ENCODE measurements around the gene SIRT5.

Gene SIRT5

GRCh38 chr6:13614926-13615791 is 40.8 kb downstream of the SIRT5 start, which contains the start of gene NOL7:
NOL7 (plus strand) TSS chr6:13615335; CDS start chr6:13615359, 24 bp downstream.
- Histone ChIP-seq H3K14ac (ENCODE audit: low read length) (no peak within 1 kb of the TSS), H3K9me3 (replicated peaks in 1 of 2; ENCODE audit: control insufficient read depth in 2 of 2, insufficient read depth in 1 of 2, low read depth in 1 of 2, low read length in 2 of 2) (no peaks in the 10 kb centered on the region), H4K91ac (ENCODE audit: low read depth, low read length, poor library complexity) (peak within 1 kb of the TSS; percentile 32), H3K4me2 (ENCODE audit: insufficient read depth, low read length, poor library complexity, severe bottlenecking) (peak within 1 kb of the TSS; percentile 94), H2BK12ac (ENCODE audit: low read length) (no peak within 1 kb of the TSS), H3K4me1 (ENCODE audit: control insufficient read depth in 2 of 2, insufficient read depth in 1 of 2, low read depth in 1 of 2, low read length in 2 of 2) (peaks cover 8 to 12% of the 10 kb centered on the region in 2 donors), H3K4me3 (ENCODE audit: low read length in 2 of 2) (peak within 1 kb of the TSS; percentile 94 to 96), H2BK120ac (ENCODE audit: low read depth, low read length) (peak within 1 kb of the TSS; percentile 82), H4K8ac (ENCODE audit: low read depth, low read length) (peak within 1 kb of the TSS; percentile 70), H3K23ac (ENCODE audit: low read depth, low read length, poor library complexity) (peak within 1 kb of the TSS; percentile 92), H2AFZ (ENCODE audit: low read length) (peak within 1 kb of the TSS; percentile 97), H2AK5ac (ENCODE audit: low read depth, low read length) (peak within 1 kb of the TSS; percentile 72), H3K4ac (ENCODE audit: low read length) (peak within 1 kb of the TSS; percentile 41), H3K27ac (replicated peaks; ENCODE audit: low read length) (peak within 1 kb of the TSS; percentile 67), H3K27me3 (ENCODE audit: control insufficient read depth in 3 of 3, insufficient read depth in 3 of 3, low read depth in 1 of 3, low read length in 3 of 3) (no peaks in the 10 kb centered on the region), H3K18ac (ENCODE audit: low read length) (peak within 1 kb of the TSS; percentile 95), H3K79me1 (ENCODE audit: low read depth, low read length) (peaks cover 3% of the 10 kb centered on the region), H3K36me3 (replicated peaks in 1 of 2; ENCODE audit: control insufficient read depth in 2 of 2, insufficient read depth in 2 of 2, low read length in 2 of 2) (peaks cover 20 to 51% of the 10 kb centered on the region in 2 donors), H2BK15ac (ENCODE audit: low read length) (peak within 1 kb of the TSS; percentile 62), H3K9ac (ENCODE audit: low read depth, low read length, poor library complexity) (peak within 1 kb of the TSS; percentile 98), H2BK5ac (ENCODE audit: low read length) (peak within 1 kb of the TSS; percentile 93)
- DNase-seq (ENCODE audit: low spot score) = peak; percentile 96
- no CpG with 5 or more reads among the region's 85 CpGs for WGBS, 2 donors (ENCODE audit: extremely low coverage in 2 of 2, insufficient read length in 2 of 2, insufficient replicate concordance in 1 of 2)

- Histone ChIP-seq H3K79me1 (ENCODE audit: low read depth, low read length) (peaks cover 3% of the 10 kb centered on the region), H3K27me3 (ENCODE audit: control insufficient read depth in 3 of 3, insufficient read depth in 3 of 3, low read depth in 1 of 3, low read length in 3 of 3) (no peaks in the 10 kb centered on the region), H3K9me3 (replicated peaks in 1 of 2; ENCODE audit: control insufficient read depth in 2 of 2, insufficient read depth in 1 of 2, low read depth in 1 of 2, low read length in 2 of 2) (no peaks in the 10 kb centered on the region), H3K4me3 (ENCODE audit: low read length in 2 of 2) (peak overlapping the region; percentile 94 to 96), H4K91ac (ENCODE audit: low read depth, low read length, poor library complexity) (no peak overlapping the region), H2BK12ac (ENCODE audit: low read length) (no peak overlapping the region), H3K14ac (ENCODE audit: low read length) (no peak overlapping the region), H3K27ac (replicated peaks; ENCODE audit: low read length) (no peak overlapping the region), H4K8ac (ENCODE audit: low read depth, low read length) (peak overlapping the region; percentile 70), H2BK15ac (ENCODE audit: low read length) (no peak overlapping the region), H2AK5ac (ENCODE audit: low read depth, low read length) (no peak overlapping the region), H2BK120ac (ENCODE audit: low read depth, low read length) (no peak overlapping the region), H3K4me1 (ENCODE audit: control insufficient read depth in 2 of 2, insufficient read depth in 1 of 2, low read depth in 1 of 2, low read length in 2 of 2) (peaks cover 8 to 12% of the 10 kb centered on the region in 2 donors), H3K4me2 (ENCODE audit: insufficient read depth, low read length, poor library complexity, severe bottlenecking) (peak overlapping the region; percentile 54), H3K4ac (ENCODE audit: low read length) (no peak overlapping the region), H2AFZ (ENCODE audit: low read length) (peak overlapping the region; percentile 97), H3K36me3 (replicated peaks in 1 of 2; ENCODE audit: control insufficient read depth in 2 of 2, insufficient read depth in 2 of 2, low read length in 2 of 2) (peaks cover 20 to 52% of the 10 kb centered on the region in 2 donors), H2BK5ac (ENCODE audit: low read length) (peak overlapping the region; percentile 93), H3K23ac (ENCODE audit: low read depth, low read length, poor library complexity) (no peak overlapping the region), H3K18ac (ENCODE audit: low read length) (peak overlapping the region; percentile 93), H3K9ac (ENCODE audit: low read depth, low read length, poor library complexity) (no peak overlapping the region)
- no CpG with 5 or more reads among the region's 14 CpGs for WGBS, 2 donors (ENCODE audit: extremely low coverage in 2 of 2, insufficient read length in 2 of 2, insufficient replicate concordance in 1 of 2)
- peak; percentile 24 for DNase-seq (ENCODE audit: low spot score)
Measured at GRCh38 chr6:13615792-13616120, 41.4 kb downstream of the SIRT5 start.

GRCh38 chr6:13617066-13617465 is 42.7 kb downstream of the SIRT5 start:
- Histone ChIP-seq H3K9ac (ENCODE audit: low read depth, low read length, poor library complexity) (no peak overlapping the region), H3K23ac (ENCODE audit: low read depth, low read length, poor library complexity) (no peak overlapping the region), H3K79me1 (ENCODE audit: low read depth, low read length) (peaks cover 3% of the 10 kb centered on the region), H3K4ac (ENCODE audit: low read length) (no peak overlapping the region), H3K4me2 (ENCODE audit: insufficient read depth, low read length, poor library complexity, severe bottlenecking) (no peak overlapping the region), H2BK120ac (ENCODE audit: low read depth, low read length) (no peak overlapping the region), H3K9me3 (replicated peaks in 1 of 2; ENCODE audit: control insufficient read depth in 2 of 2, insufficient read depth in 1 of 2, low read depth in 1 of 2, low read length in 2 of 2) (no peaks in the 10 kb centered on the region), H3K36me3 (replicated peaks in 1 of 2; ENCODE audit: control insufficient read depth in 2 of 2, insufficient read depth in 2 of 2, low read length in 2 of 2) (peaks cover 23 to 65% of the 10 kb centered on the region in 2 donors), H4K8ac (ENCODE audit: low read depth, low read length) (no peak overlapping the region), H2BK15ac (ENCODE audit: low read length) (no peak overlapping the region), H3K4me3 (ENCODE audit: low read length in 2 of 2) (no peak overlapping the region), H2AFZ (ENCODE audit: low read length) (no peak overlapping the region), H3K27ac (replicated peaks; ENCODE audit: low read length) (no peak overlapping the region), H3K14ac (ENCODE audit: low read length) (no peak overlapping the region), H4K91ac (ENCODE audit: low read depth, low read length, poor library complexity) (no peak overlapping the region), H2AK5ac (ENCODE audit: low read depth, low read length) (no peak overlapping the region), H3K18ac (ENCODE audit: low read length) (no peak overlapping the region), H3K4me1 (ENCODE audit: control insufficient read depth in 2 of 2, insufficient read depth in 1 of 2, low read depth in 1 of 2, low read length in 2 of 2) (peaks cover 8 to 12% of the 10 kb centered on the region in 2 donors), H2BK5ac (ENCODE audit: low read length) (no peak overlapping the region), H3K27me3 (ENCODE audit: control insufficient read depth in 3 of 3, insufficient read depth in 3 of 3, low read depth in 1 of 3, low read length in 3 of 3) (no peaks in the 10 kb centered on the region), H2BK12ac (ENCODE audit: low read length) (no peak overlapping the region)
- DNase-seq (ENCODE audit: low spot score) = no peak
- WGBS, 2 donors (ENCODE audit: extremely low coverage in 2 of 2, insufficient read length in 2 of 2, insufficient replicate concordance in 1 of 2) = no CpG with 5 or more reads among the region's 2 CpGs

- Histone ChIP-seq H3K36me3 (replicated peaks in 1 of 2; ENCODE audit: control insufficient read depth in 2 of 2, insufficient read depth in 2 of 2, low read length in 2 of 2) (peaks cover 10 to 98% of the 10 kb centered on the region in 2 donors), H3K4ac (ENCODE audit: low read length) (no peak overlapping the region), H3K18ac (ENCODE audit: low read length) (no peak overlapping the region), H4K8ac (ENCODE audit: low read depth, low read length) (no peak overlapping the region), H3K79me1 (ENCODE audit: low read depth, low read length) (no peaks in the 10 kb centered on the region), H2BK120ac (ENCODE audit: low read depth, low read length) (no peak overlapping the region), H2BK15ac (ENCODE audit: low read length) (no peak overlapping the region), H3K9ac (ENCODE audit: low read depth, low read length, poor library complexity) (no peak overlapping the region), H3K14ac (ENCODE audit: low read length) (no peak overlapping the region), H2AK5ac (ENCODE audit: low read depth, low read length) (no peak overlapping the region), H3K4me3 (ENCODE audit: low read length in 2 of 2) (no peak overlapping the region), H4K91ac (ENCODE audit: low read depth, low read length, poor library complexity) (no peak overlapping the region), H3K9me3 (replicated peaks in 1 of 2; ENCODE audit: control insufficient read depth in 2 of 2, insufficient read depth in 1 of 2, low read depth in 1 of 2, low read length in 2 of 2) (no peaks in the 10 kb centered on the region), H3K23ac (ENCODE audit: low read depth, low read length, poor library complexity) (no peak overlapping the region), H3K27ac (replicated peaks; ENCODE audit: low read length) (no peak overlapping the region), H2AFZ (ENCODE audit: low read length) (no peak overlapping the region), H2BK12ac (ENCODE audit: low read length) (no peak overlapping the region), H3K27me3 (ENCODE audit: control insufficient read depth in 3 of 3, insufficient read depth in 3 of 3, low read depth in 1 of 3, low read length in 3 of 3) (no peaks in the 10 kb centered on the region), H3K4me2 (ENCODE audit: insufficient read depth, low read length, poor library complexity, severe bottlenecking) (no peak overlapping the region), H2BK5ac (ENCODE audit: low read length) (no peak overlapping the region), H3K4me1 (ENCODE audit: control insufficient read depth in 2 of 2, insufficient read depth in 1 of 2, low read depth in 1 of 2, low read length in 2 of 2) (peaks cover 0 to 5% of the 10 kb centered on the region in 2 donors)
- no CpG with 5 or more reads among the region's 4 CpGs for WGBS, 2 donors (ENCODE audit: extremely low coverage in 2 of 2, insufficient read length in 2 of 2, insufficient replicate concordance in 1 of 2)
- DNase-seq (ENCODE audit: low spot score) = no peak
Measured at GRCh38 chr6:13624871-13625288, 50.5 kb downstream of the SIRT5 start.
